OCI-LY3 (cell line): Measurements from ENCODE around the gene FRS3.
"Not testable (repeated sequence)": the region's sequence is repeated elsewhere in the genome, so short reads cannot be mapped to it uniquely, and the experiment has no call there.

Experiments used
- H2AFZ ChIP-seq: fragments of 200-600, 300-600 bp; shearing (Covaris generic); 2 replicates; pipeline ENCODE4 v1.6.0; 2014; ENCODE audit warnings: antibody characterized with exemption, low read depth, low read length
- H3K27ac ChIP-seq: fragments of 200-600, 300-600 bp; sonication (generic); 2 replicates; pipeline ENCODE4 v1.5.1; 2014; ENCODE audit warnings: mild to moderate bottlenecking, low read length, moderate library complexity, mixed read lengths
- H3K27me3 ChIP-seq: fragments of 200-600, 300-600 bp; sonication (generic); 2 replicates; pipeline ENCODE4 v1.6.1; 2014; ENCODE audit warnings: low read depth, low read length, mixed read lengths
- H3K36me3 ChIP-seq: fragments of 200-600, 300-600 bp; sonication (generic); replicated peaks from 2 replicates; pipeline ENCODE3; 2014; ENCODE audit warnings: low read depth, low read length, mixed read lengths
- H3K4me1 ChIP-seq: fragments of 300-600, 200-600 bp; sonication (generic); 2 replicates; pipeline ENCODE4 v1.6.1; 2014; ENCODE audit warnings: low read length, mixed read lengths
- H3K4me2 ChIP-seq: fragments of 200-600, 300-600 bp; sonication (generic); 2 replicates; pipeline ENCODE4 v1.6.1; 2014; ENCODE audit warnings: low read length, mixed read lengths
- H3K4me3 ChIP-seq: fragments of 300-600, 200-600 bp; sonication (generic); 2 replicates; pipeline ENCODE4 v1.5.1; 2014; ENCODE audit warnings: antibody characterized with exemption, mild to moderate bottlenecking, low read length, moderate library complexity
- H3K79me2 ChIP-seq: fragments of 300-600, 200-600 bp; shearing (Covaris generic); 2 replicates; pipeline ENCODE4 v1.6.1; 2014; ENCODE audit warnings: mild to moderate bottlenecking, low read length, mixed read lengths
- H3K9ac ChIP-seq: fragments of 300-600, 200-600 bp; shearing (Covaris generic); 2 replicates; pipeline ENCODE4 v1.6.0; 2014; ENCODE audit warnings: mild to moderate bottlenecking, low read length, moderate library complexity
- H3K9me3 ChIP-seq: fragments of 200-600, 300-600 bp; shearing (Covaris generic); 2 replicates; pipeline ENCODE4 v1.6.1; 2014; ENCODE audit warnings: low read length, mixed read lengths; ENCODE audit not compliant: insufficient read depth
- H4K20me1 ChIP-seq: fragments of 200-600, 300-600 bp; sonication (generic); 2 replicates; pipeline ENCODE4 v1.6.1; 2016; ENCODE audit warnings: low read length, mixed read lengths; ENCODE audit not compliant: insufficient read depth
- EZH2phosphoT487 ChIP-seq: fragments of 200-600 bp; shearing (Covaris generic); IDR thresholded peaks from 2 replicates; pipeline ENCODE4 v1.6.1; 2018; ENCODE audit warnings: antibody characterized with exemption, mixed run types, low read depth
- TF ChIP-seq, protein P1 (sequence below): fragments of 200-600, 300-600 bp; sonication (generic); IDR thresholded peaks from 2 replicates; pipeline ENCODE4 v1.5.1; 2014; ENCODE audit warnings: antibody characterized with exemption, low read length, low read depth

FRS3 gene

DNA sequence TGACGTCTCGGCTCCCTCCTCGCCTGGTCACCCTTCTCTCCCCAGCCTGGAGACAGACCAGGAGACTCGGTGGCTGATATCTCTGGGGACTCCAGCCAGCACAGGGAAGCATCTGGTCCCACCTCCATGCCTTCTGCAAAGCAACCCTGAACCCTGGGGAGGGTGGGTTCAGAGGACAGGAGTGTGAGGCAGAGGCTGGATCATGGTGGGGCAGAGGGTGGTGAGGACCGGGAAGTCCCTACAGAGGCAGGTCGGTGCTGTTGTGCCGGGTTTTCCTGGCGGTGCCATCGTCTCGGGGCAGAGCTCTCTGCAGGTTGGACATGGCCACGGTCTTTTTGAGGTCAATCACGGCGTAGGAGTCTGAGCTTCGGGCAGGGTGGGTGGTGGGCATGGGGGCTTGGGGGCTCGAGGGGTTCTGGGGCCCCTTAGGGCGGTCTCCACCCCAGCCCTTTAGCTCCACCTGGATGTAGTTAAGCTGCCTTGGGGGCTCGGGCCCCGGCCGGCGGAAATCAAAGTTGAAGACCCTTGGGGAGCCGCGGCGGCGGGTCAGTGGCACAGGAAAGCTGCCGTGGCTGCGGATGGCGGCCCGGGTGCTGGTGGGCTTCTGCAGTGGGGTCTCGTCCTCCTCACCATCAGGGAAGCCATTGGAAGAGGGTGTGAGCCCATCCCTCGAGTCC lies 9.2 kb downstream of the FRS3 start:
- no peaks in the 10 kb centered on the region for H3K9me3 ChIP-seq
- no peak overlapping the region for H2AFZ ChIP-seq
- no peak overlapping the region for H3K4me2 ChIP-seq
- H3K79me2 ChIP-seq: no peaks in the 10 kb centered on the region
- no peaks in the 10 kb centered on the region for H4K20me1 ChIP-seq
- no peak overlapping the region for H3K4me3 ChIP-seq
- peaks cover 20% of the 10 kb centered on the region for H3K36me3 ChIP-seq
- H3K27me3 ChIP-seq: no peaks in the 10 kb centered on the region
- H3K4me1 ChIP-seq: no peaks in the 10 kb centered on the region
- H3K9ac ChIP-seq: no peak overlapping the region
- H3K27ac ChIP-seq: no peak overlapping the region
- TF ChIP-seq, protein P1, sequence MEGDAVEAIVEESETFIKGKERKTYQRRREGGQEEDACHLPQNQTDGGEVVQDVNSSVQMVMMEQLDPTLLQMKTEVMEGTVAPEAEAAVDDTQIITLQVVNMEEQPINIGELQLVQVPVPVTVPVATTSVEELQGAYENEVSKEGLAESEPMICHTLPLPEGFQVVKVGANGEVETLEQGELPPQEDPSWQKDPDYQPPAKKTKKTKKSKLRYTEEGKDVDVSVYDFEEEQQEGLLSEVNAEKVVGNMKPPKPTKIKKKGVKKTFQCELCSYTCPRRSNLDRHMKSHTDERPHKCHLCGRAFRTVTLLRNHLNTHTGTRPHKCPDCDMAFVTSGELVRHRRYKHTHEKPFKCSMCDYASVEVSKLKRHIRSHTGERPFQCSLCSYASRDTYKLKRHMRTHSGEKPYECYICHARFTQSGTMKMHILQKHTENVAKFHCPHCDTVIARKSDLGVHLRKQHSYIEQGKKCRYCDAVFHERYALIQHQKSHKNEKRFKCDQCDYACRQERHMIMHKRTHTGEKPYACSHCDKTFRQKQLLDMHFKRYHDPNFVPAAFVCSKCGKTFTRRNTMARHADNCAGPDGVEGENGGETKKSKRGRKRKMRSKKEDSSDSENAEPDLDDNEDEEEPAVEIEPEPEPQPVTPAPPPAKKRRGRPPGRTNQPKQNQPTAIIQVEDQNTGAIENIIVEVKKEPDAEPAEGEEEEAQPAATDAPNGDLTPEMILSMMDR: no peak
- TF ChIP-seq EZH2phosphoT487: no peak

- no peak overlapping the region for H3K4me2 ChIP-seq
- no peaks in the 10 kb centered on the region for H4K20me1 ChIP-seq
- TF ChIP-seq, protein P1: no peak
- no peak for TF ChIP-seq EZH2phosphoT487
- no peak overlapping the region for H3K27ac ChIP-seq
- no peak overlapping the region for H2AFZ ChIP-seq
- H3K27me3 ChIP-seq: no peaks in the 10 kb centered on the region
- H3K36me3 ChIP-seq: peaks cover 13% of the 10 kb centered on the region
- H3K79me2 ChIP-seq: no peaks in the 10 kb centered on the region
- no peaks in the 10 kb centered on the region for H3K4me1 ChIP-seq
- H3K4me3 ChIP-seq: no peak overlapping the region
- H3K9me3 ChIP-seq: no peaks in the 10 kb centered on the region
- no peak overlapping the region for H3K9ac ChIP-seq
Observed at GRCh38 chr6:41769376-41769775, 10.3 kb downstream of the FRS3 start.

DNA sequence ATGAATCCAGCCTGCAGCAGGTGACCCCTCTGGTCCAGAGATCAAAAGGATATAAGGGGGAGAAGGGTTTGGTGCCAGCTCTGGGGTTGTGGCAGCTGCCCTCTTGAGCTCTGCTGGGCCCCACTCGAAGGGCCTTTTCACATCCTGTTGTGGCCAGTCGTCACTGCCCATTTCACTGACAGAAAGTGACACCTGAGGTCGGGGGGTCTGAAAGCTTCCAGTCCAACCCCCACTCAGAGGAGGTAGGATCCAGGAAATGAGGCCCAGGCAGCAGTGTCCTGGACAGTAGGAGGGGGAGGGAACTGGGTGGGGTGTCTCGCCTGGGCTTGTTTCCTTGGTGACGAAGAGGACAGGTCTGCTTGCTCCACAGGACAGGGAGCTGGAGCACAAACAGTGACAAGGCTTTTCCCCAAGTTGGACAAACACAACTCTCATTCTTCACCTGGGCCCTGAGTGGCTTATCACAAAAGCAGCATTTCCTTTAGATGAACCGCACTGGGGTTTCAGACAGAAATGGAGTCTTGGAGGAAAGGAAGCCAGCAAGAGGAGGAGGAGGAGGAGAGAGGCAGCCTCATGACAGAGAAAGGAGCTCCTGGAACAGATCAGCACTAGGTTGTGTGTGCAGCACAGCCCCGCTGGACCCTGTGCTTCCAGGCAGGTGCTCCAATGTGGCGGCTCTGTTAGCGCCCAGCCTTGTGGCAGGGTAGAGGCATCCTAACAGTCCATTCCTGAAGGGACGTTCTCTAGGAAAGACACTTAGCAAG lies 11.0 kb downstream of the FRS3 start:
- H3K4me3 ChIP-seq: no peak overlapping the region
- H3K27me3 ChIP-seq: no peaks in the 10 kb centered on the region
- no peaks in the 10 kb centered on the region for H3K79me2 ChIP-seq
- peaks cover 13% of the 10 kb centered on the region for H3K36me3 ChIP-seq
- no peak overlapping the region for H3K4me2 ChIP-seq
- TF ChIP-seq, protein P1: no peak
- TF ChIP-seq EZH2phosphoT487: no peak
- H3K27ac ChIP-seq: no peak overlapping the region
- no peaks in the 10 kb centered on the region for H3K9me3 ChIP-seq
- H2AFZ ChIP-seq: no peak overlapping the region
- no peaks in the 10 kb centered on the region for H4K20me1 ChIP-seq
- no peaks in the 10 kb centered on the region for H3K4me1 ChIP-seq
- H3K9ac ChIP-seq: no peak overlapping the region

DNA sequence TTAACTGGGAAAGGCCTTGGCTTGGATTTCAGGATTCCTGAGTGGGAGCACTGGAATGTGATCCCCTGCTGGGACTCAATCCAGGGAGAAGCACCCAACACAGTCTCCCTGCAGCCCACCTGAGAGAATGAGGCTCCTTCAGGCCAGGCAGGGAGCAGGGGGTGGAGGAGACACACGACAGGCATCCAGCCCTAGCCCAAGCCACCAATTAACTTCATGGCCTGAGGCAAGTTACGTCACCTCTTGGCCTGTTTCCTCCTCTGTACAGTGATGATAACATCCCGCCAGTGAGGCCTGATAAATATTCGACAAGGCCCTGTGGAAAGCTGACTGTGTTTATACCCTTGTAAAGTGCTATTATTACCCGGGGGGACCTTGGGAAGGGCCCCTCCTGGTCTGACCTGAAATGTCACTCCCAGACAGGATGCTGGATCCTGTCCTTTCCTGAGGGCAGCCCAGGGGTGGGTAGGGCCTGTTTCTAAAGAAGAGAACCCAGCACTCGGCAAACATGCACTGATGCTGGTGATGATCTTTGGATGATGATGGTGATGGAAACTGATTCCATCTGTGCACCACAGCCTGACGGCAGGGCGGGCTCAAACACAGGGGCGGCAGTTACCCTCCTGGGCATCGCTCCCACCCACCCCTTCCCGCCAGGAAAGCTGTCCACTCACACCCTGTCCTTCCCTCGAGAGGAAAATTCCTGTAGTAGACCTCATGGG lies 12.4 kb downstream of the FRS3 start:
- Histone ChIP-seq H3K9me3 (no peaks in the 10 kb centered on the region), H3K79me2 (no peaks in the 10 kb centered on the region), H2AFZ (no peak overlapping the region), H3K9ac (no peak overlapping the region), H3K27ac (no peak overlapping the region), H3K4me2 (no peak overlapping the region), H3K27me3 (no peaks in the 10 kb centered on the region), H3K36me3 (peaks cover 8% of the 10 kb centered on the region), H3K4me1 (no peaks in the 10 kb centered on the region), H4K20me1 (no peaks in the 10 kb centered on the region), H3K4me3 (no peak overlapping the region)
- TF ChIP-seq, protein P1: no peak
- no peak for TF ChIP-seq EZH2phosphoT487

DNA sequence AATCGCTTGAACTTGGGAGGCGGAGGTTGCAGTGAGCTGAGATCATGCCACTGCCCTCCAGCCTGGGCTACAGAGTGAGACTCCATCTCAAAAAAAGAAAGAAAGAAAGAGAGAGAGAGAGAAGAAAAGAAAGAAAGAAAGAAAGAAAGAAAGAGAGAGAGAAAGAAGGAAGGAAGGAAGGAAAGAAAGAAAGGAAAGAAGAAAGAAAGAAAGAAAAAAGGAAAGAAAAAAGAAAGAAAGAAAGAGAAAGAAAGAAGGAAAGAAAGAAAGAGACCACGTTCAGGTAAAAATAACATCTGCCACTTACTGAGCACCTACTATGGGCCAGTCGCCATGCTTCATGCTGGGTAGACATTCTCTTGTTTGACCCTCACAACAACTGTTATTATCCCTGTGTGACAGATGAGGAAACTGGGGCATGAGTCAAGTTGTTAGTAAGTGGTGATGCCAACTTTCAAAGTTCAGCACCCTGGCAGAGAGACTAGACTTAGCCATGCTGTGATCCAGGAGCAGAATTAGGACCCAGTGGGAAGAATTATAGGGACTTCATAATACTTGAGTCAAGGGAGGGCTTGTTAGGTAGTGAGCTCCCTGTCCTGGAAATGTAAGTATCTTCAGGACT lies 13.5 kb downstream of the FRS3 start:
- H3K27me3 ChIP-seq, H4K20me1 ChIP-seq, H3K36me3 ChIP-seq, H3K4me2 ChIP-seq, H3K27ac ChIP-seq, H3K9me3 ChIP-seq, H2AFZ ChIP-seq, H3K4me3 ChIP-seq, H3K79me2 ChIP-seq, H3K4me1 ChIP-seq, H3K9ac ChIP-seq: not testable (repeated sequence)
